Hepatocyte (in vitro differentiated cells): Measurements from ENCODE around the gene EPHB6. TPM values are rescaled to one million over a fixed set of nuclear protein-coding genes. Genes with fewer than 3 reads are reported as not detected.

ENCODE experiments used
- DNase-seq: peaks from one replicate; pipeline ENCODE4 v3.0.0-alpha.2; 2016; ENCODE audit warnings: low spot score
- H2AFZ ChIP-seq: fragments of 200-600 bp; sonication (generic); 2 replicates; pipeline ENCODE4 v1.6.0; 2016; ENCODE audit warnings: antibody characterized with exemption, mild to moderate bottlenecking
- H3K27ac ChIP-seq: fragments of 200-600 bp; sonication (generic); 2 replicates; pipeline ENCODE4 v1.5.1; 2016; ENCODE audit warnings: mild to moderate bottlenecking
- H3K27me3 ChIP-seq: fragments of 200-600 bp; sonication (generic); 2 replicates; pipeline ENCODE4 v1.6.1; 2016
- H3K36me3 ChIP-seq: fragments of 200-600 bp; sonication (generic); replicated peaks from 2 replicates; pipeline ENCODE4 v1.5.1; 2016; ENCODE audit warnings: low read depth; ENCODE audit not compliant: insufficient read depth
- H3K4me1 ChIP-seq: fragments of 200-600 bp; sonication (generic); 2 replicates; pipeline ENCODE4 v1.5.1; 2016; ENCODE audit warnings: mild to moderate bottlenecking, moderate library complexity; ENCODE audit not compliant: insufficient read depth
- H3K4me2 ChIP-seq: fragments of 200-600 bp; sonication (generic); 2 replicates; pipeline ENCODE4 v1.6.0; 2016
- H3K4me3 ChIP-seq: fragments of 200-600 bp; sonication (generic); 2 replicates; pipeline ENCODE4 v1.5.1; 2016; ENCODE audit warnings: mild to moderate bottlenecking
- H3K79me2 ChIP-seq: fragments of 200-600 bp; sonication (generic); 2 replicates; pipeline ENCODE4 v1.6.0; 2017; ENCODE audit warnings: mild to moderate bottlenecking
- H3K9me2 ChIP-seq: fragments of 200-600 bp; sonication (generic); replicated peaks from 2 replicates; pipeline ENCODE4 v1.6.0; 2017; ENCODE audit warnings: mild to moderate bottlenecking; ENCODE audit not compliant: insufficient read depth
- H3K9me3 ChIP-seq: fragments of 200-600 bp; sonication (generic); 2 replicates; pipeline ENCODE4 v1.5.1; 2016; ENCODE audit warnings: low read depth, mild to moderate bottlenecking
- H4K20me1 ChIP-seq: fragments of 200-600 bp; sonication (generic); 2 replicates; pipeline ENCODE4 v1.6.0; 2016; ENCODE audit warnings: mild to moderate bottlenecking; ENCODE audit not compliant: insufficient read depth, poor library complexity, severe bottlenecking
- EZH2 ChIP-seq: fragments of 200-600 bp; sonication (generic); IDR thresholded peaks from 2 replicates; pipeline ENCODE4 v1.6.1; 2016; ENCODE audit warnings: antibody characterized with exemption, mild to moderate bottlenecking, borderline replicate concordance
- EZH2phosphoT487 ChIP-seq: fragments of 200-600 bp; sonication (generic); IDR thresholded peaks from one replicate; pipeline ENCODE4 v1.6.1; 2018; ENCODE audit warnings: antibody characterized with exemption, mild to moderate bottlenecking, low read depth, moderate library complexity; ENCODE audit not compliant: unreplicated experiment, severe bottlenecking
- WGBS: methylation state at CpG from one replicate; pipeline ENCODE4 v1.1.6; 2016; ENCODE audit warnings: low lambda C conversion rate; ENCODE audit errors: missing lambda C conversion rate; 5-methylcytosine and 5-hydroxymethylcytosine counted together
- polyA plus RNA-seq: library from polyadenylated mRNA; unstranded; fragments of >200 nt; fragmentation: Nextera tagmentation; extraction: Ambion mirVana; gene quantifications from 2 replicates; pipeline ENCODE4 v1.2.1, GENCODE V29; 2016
- total RNA-seq: library from RNA; depleted of rRNA; stranded (reverse); fragments of >200 nt; gene quantifications from 2 replicates; pipeline ENCODE4 v1.2.3, GENCODE V29; 2014
- TF ChIP-seq, protein P1 (sequence below): fragments of 200-600 bp; sonication (generic); IDR thresholded peaks from 2 replicates; pipeline ENCODE4 v1.5.1; 2016; ENCODE audit warnings: antibody characterized with exemption, mild to moderate bottlenecking; ENCODE audit not compliant: poor library complexity

Gene EPHB6
- total and polyA plus RNA-seq, 2 experiments from 2014 or later = 14.8 to 29.6 TPM

DNA sequence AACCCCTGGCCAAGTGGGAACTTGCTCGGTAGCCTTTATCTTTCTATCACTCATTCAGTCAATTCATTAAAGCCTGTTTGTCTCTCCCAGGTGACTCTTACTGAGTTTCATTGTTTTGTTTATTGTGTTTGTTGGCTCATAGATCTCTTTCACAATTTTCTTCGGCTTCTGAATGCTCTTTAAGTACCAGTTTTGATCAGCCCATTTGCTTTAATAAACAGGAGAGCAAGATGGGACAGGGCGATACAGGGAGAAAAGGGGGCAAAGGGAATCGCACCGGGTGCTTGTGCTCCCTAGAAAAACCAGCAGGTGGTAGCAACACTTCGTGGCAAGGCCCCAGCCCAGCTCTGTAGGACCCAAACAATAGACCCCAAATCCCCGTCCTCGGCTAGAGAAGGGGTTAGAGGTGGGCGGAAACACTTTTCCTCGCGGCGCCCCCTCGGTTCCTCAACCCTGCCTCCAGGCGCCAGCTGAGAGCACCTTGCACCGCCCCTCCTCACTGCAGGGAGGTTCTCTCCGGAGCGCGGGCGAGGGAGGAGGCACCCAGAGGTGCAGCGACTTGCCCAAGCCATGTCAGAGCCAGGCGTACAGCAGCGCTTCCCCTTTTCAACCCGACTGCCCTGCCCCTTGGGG lies 1.0 kb upstream of the EPHB6 start:
- no peaks in the 10 kb centered on the region for H3K36me3 ChIP-seq
- H3K4me1 ChIP-seq = peaks cover 4% of the 10 kb centered on the region
- H4K20me1 ChIP-seq = no peaks in the 10 kb centered on the region
- TF ChIP-seq EZH2 = no peak
- TF ChIP-seq, protein P1, sequence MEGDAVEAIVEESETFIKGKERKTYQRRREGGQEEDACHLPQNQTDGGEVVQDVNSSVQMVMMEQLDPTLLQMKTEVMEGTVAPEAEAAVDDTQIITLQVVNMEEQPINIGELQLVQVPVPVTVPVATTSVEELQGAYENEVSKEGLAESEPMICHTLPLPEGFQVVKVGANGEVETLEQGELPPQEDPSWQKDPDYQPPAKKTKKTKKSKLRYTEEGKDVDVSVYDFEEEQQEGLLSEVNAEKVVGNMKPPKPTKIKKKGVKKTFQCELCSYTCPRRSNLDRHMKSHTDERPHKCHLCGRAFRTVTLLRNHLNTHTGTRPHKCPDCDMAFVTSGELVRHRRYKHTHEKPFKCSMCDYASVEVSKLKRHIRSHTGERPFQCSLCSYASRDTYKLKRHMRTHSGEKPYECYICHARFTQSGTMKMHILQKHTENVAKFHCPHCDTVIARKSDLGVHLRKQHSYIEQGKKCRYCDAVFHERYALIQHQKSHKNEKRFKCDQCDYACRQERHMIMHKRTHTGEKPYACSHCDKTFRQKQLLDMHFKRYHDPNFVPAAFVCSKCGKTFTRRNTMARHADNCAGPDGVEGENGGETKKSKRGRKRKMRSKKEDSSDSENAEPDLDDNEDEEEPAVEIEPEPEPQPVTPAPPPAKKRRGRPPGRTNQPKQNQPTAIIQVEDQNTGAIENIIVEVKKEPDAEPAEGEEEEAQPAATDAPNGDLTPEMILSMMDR = peak; percentile 80
- no peak for TF ChIP-seq EZH2phosphoT487
- H3K27ac ChIP-seq = peak overlapping the region; percentile 42
- H3K9me3 ChIP-seq = no peaks in the 10 kb centered on the region
- peak overlapping the region; percentile 88 for H3K4me2 ChIP-seq
- H3K4me3 ChIP-seq = peak overlapping the region; percentile 56
- no peaks in the 10 kb centered on the region for H3K27me3 ChIP-seq
- no peaks in the 10 kb centered on the region for H3K79me2 ChIP-seq
- peak; percentile 82 for DNase-seq
- H2AFZ ChIP-seq = peak overlapping the region; percentile 81
- no peaks in the 10 kb centered on the region for H3K9me2 ChIP-seq
- WGBS = 1% methylated on average over 22 of the region's 23 CpGs

DNA sequence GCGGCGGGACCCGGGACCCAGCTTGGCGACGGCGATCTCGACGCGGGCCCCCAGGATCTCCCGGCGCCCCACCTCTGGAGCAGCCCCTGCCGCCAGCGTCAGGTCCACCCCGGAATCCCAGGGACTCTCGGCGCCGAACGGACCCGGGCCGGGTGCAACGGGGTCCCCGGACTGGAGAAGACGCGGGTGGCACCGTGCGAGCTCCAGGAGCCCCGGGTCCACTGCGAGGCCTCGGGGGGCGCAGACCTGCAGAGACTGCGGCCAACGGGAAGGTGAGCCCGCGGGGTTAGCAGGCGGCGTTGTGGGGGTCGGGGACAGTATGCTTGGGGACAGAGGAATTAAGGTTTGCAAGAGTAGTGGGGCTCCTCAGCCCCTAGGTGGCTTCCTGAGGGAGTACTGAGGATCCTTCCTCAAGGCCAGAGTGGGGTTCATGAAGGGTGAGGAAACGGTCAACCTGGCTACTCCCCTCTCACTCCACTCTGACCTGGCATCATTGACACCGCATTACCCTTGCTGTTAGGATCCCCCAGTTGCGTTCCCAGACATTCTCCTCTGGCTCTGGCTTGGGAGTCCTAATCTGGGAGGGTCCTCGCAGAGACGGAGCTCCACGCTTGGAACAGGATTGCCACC lies 353 bp downstream of the EPHB6 start:
- H3K27me3 ChIP-seq = no peaks in the 10 kb centered on the region
- H3K4me3 ChIP-seq = peak overlapping the region; percentile 56
- H3K9me2 ChIP-seq = no peaks in the 10 kb centered on the region
- 4% methylated on average over 30 of the region's 43 CpGs for WGBS
- no peak for DNase-seq
- no peaks in the 10 kb centered on the region for H3K36me3 ChIP-seq
- peak overlapping the region; percentile 88 for H3K4me2 ChIP-seq
- H3K4me1 ChIP-seq = peaks cover 4% of the 10 kb centered on the region
- H3K27ac ChIP-seq = no peak overlapping the region
- TF ChIP-seq EZH2 (no peak), EZH2phosphoT487 (no peak)
- TF ChIP-seq, protein P1 = peak; percentile 12
- no peaks in the 10 kb centered on the region for H3K79me2 ChIP-seq
- H3K9me3 ChIP-seq = no peaks in the 10 kb centered on the region
- no peaks in the 10 kb centered on the region for H4K20me1 ChIP-seq
- H2AFZ ChIP-seq = peak overlapping the region; percentile 81

DNA sequence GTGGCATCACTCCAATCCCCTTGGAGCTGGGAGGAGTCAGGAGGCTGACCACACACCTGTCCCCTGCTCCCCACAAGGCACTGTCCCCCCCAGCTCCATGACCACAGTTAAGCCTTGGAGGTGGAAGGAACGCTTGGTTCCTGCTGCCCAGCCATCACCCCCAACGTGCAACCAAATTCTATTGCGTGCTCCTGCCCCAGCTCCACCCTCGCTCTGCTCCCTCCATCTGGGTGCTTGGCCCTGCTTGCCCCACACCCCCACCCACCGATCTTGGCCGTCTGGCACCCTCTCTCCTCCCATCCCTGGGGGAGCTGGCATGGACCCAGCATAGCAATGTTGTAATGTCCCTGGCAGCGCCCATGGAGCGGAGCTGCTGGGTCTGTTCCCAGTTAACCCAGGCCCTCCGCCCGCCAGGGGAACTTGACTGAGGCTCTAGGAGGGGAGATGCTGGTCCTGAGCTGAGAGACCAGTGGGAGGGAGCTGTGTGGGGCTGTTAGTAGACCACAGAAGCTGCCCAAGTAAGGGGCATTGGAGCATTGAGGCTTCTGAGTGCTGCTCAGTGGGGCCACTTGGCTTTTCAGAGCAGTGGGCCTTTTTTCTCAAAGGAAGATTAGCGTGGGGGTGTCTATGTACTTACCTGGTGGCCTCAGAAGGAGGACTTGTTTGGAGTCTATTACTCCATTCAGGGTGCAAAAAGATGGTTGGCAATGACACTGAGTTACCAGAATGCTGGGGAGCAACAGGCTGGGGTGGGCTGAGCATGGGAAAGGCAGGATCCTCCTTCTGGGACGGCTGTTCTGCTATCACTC lies 1.1 kb downstream of the EPHB6 start:
- peaks cover 4% of the 10 kb centered on the region for H3K4me1 ChIP-seq
- H4K20me1 ChIP-seq = no peaks in the 10 kb centered on the region
- TF ChIP-seq EZH2 (no peak), EZH2phosphoT487 (no peak)
- TF ChIP-seq, protein P1 = no peak
- H3K4me3 ChIP-seq = no peak overlapping the region
- H2AFZ ChIP-seq = no peak overlapping the region
- H3K79me2 ChIP-seq = no peaks in the 10 kb centered on the region
- H3K4me2 ChIP-seq = peak overlapping the region; percentile 88
- H3K36me3 ChIP-seq = no peaks in the 10 kb centered on the region
- DNase-seq = no peak
- no peaks in the 10 kb centered on the region for H3K27me3 ChIP-seq
- WGBS = 62% methylated on average over 12 of the region's 12 CpGs
- H3K27ac ChIP-seq = no peak overlapping the region
- no peaks in the 10 kb centered on the region for H3K9me3 ChIP-seq
- H3K9me2 ChIP-seq = no peaks in the 10 kb centered on the region
